NT2/D1 (cell line): Measurements from ENCODE around the gene SIX1.

Experiments
- DNase-seq: peaks from one replicate; pipeline ENCODE4 v3.0.0-alpha.2; 2011; ENCODE audit warnings: low read depth, low spot score
- H3K27me3 ChIP-seq: 2 replicates; pipeline ENCODE4 v1.6.0; 2011; ENCODE audit warnings: mild to moderate bottlenecking; ENCODE audit not compliant: insufficient read length, insufficient read depth
- H3K36me3 ChIP-seq: 2 replicates; pipeline ENCODE4 v1.6.1; 2011; ENCODE audit warnings: mild to moderate bottlenecking, low read length, mixed read lengths; ENCODE audit not compliant: insufficient read depth, insufficient read length
- H3K4me1 ChIP-seq: 2 replicates; pipeline ENCODE4 v1.5.1; 2011; ENCODE audit not compliant: insufficient read depth, insufficient read length
- H3K4me3 ChIP-seq: 2 replicates; pipeline ENCODE4 v1.5.1; 2011; ENCODE audit warnings: low read depth; ENCODE audit not compliant: insufficient read length
- H3K9ac ChIP-seq: 2 replicates; pipeline ENCODE4 v1.6.0; 2011; ENCODE audit warnings: low read depth; ENCODE audit not compliant: insufficient read length
- H3K9me3 ChIP-seq: 2 replicates; pipeline ENCODE4 v1.5.1; 2011; ENCODE audit warnings: mild to moderate bottlenecking, low read length; ENCODE audit not compliant: insufficient read depth
- SUZ12 ChIP-seq: IDR thresholded peaks from 2 replicates; pipeline ENCODE4 v1.6.1; 2011; ENCODE audit not compliant: insufficient read length, insufficient read depth; ENCODE audit errors: extremely low read depth
- YY1 ChIP-seq: IDR thresholded peaks from 2 replicates; pipeline ENCODE4 v1.6.1; 2011; ENCODE audit not compliant: insufficient read length, insufficient read depth
- ZNF274 ChIP-seq: IDR thresholded peaks from 2 replicates; pipeline ENCODE4 v1.6.1; 2011; ENCODE audit warnings: mild to moderate bottlenecking, low read depth, low read length

Gene SIX1

DNA sequence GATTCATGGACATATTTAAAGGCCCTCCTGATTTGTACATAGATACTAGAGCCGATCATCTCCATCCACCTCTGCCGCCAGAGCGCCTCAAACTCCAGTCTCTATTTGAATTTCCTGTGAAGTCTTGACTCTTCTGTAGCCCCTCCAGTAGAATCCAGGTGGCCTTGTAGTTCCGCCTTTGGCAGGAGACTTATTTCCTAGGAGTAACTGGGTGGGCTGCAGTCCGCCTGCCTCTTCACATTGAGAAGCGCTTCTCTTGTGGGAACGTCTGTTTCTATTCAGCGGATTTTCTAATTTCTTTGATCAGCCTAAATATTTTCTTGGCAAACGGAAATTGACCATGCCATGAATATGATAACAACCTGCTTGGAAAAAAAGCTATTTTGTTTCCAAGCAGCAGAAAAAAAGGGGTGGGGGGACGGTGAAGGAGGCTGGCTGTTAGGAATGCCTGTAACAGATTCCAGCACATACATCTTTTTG is 9.0 kb upstream of the SIX1 start:
- Histone ChIP-seq H3K4me3 (no peak overlapping the region), H3K9ac (no peak overlapping the region), H3K27me3 (peaks cover 75% of the 10 kb centered on the region), H3K9me3 (no peaks in the 10 kb centered on the region), H3K36me3 (no peaks in the 10 kb centered on the region), H3K4me1 (no peaks in the 10 kb centered on the region)
- TF ChIP-seq YY1 (no peak), ZNF274 (no peak), SUZ12 (no peak)
- no peak for DNase-seq

DNA sequence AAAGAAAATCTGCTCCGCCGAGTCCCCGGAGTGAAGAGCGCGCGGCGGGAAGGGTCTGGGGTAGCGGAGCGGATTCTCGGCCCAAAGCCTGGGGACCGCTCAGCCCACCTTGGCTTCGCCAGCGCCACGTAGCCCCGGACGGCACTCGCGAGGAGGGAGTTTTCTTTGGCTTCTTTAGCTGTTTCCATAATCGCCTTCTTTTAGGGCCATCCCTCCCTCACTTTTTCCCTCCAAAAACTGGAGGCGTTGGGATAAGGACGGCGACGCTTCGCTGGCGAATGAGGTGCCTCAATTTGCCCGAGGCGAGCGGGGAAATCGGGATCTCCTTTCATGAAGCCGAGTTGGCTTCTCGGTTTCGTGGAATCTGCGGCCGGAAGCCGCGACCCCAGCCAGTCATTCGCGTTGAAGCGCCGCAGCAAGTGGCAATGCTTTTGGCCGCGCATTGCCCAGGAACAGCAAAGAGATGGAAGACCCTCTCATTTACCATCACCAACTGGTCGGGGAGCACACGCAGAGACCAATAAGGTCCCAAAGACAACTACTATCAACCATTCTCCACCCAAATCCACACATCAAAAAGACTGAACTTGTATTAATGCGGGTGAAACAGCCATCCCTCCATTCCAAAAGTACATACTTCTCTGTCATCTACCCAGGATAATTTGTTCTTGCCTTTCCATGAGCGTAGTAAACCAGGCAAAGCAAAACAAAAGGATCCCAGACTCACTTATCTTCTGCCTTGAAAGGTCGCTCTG is 8.4 kb upstream of the SIX1 start:
- peaks cover 81% of the 10 kb centered on the region for H3K27me3 ChIP-seq
- TF ChIP-seq ZNF274 (no peak), SUZ12 (no peak), YY1 (no peak)
- peak overlapping the region; percentile 52 for H3K9ac ChIP-seq
- DNase-seq = no peak
- no peaks in the 10 kb centered on the region for H3K36me3 ChIP-seq
- peaks cover 1% of the 10 kb centered on the region for H3K4me1 ChIP-seq
- H3K9me3 ChIP-seq = no peaks in the 10 kb centered on the region
- peak overlapping the region; percentile 47 for H3K4me3 ChIP-seq

DNA sequence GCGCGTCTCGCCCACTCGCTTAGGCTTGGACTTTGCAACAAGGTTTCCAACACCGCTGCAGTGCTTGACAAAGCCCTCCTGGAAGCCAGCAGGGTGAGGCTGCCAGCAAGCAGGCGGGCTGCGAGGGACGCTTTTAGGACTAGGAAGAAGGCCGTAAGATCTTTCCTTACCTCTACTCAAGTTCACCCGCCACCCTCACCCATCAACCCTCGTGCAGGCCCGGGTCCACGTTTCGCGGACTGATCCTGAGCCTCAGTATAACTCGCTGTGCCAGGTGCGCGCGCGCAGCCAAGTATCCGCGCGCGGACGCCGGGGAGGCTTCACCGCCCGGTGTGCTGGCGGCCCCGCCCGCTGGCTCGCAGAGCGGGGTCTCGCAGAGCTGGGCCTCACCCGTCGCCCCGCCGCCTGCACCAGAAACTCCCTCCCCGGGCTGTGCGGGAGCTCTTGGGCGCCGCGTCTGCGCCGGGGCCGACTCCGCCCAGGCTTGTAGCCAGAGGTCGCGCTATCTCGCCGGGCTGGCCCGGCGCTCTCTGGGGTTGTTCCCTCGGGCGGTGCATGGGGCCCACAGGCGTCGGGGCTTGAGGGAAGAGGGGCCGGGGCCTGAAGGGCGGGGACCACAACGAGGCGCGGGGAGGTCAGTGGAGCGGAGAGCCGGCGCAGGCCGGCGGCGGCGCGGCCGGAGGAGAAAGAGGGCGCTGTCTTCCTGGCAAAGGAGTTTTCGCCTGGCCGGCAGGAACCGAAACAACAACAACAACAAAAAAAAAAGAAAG is 7.6 kb upstream of the SIX1 start:
- Histone ChIP-seq H3K4me1 (peaks cover 3% of the 10 kb centered on the region), H3K4me3 (peak overlapping the region; percentile 47), H3K9me3 (no peaks in the 10 kb centered on the region), H3K36me3 (no peaks in the 10 kb centered on the region), H3K27me3 (peaks cover 88% of the 10 kb centered on the region), H3K9ac (peak overlapping the region; percentile 52)
- no peak for TF ChIP-seq SUZ12
- TF ChIP-seq ZNF274 = no peak
- no peak for TF ChIP-seq YY1
- DNase-seq = no peak

DNA sequence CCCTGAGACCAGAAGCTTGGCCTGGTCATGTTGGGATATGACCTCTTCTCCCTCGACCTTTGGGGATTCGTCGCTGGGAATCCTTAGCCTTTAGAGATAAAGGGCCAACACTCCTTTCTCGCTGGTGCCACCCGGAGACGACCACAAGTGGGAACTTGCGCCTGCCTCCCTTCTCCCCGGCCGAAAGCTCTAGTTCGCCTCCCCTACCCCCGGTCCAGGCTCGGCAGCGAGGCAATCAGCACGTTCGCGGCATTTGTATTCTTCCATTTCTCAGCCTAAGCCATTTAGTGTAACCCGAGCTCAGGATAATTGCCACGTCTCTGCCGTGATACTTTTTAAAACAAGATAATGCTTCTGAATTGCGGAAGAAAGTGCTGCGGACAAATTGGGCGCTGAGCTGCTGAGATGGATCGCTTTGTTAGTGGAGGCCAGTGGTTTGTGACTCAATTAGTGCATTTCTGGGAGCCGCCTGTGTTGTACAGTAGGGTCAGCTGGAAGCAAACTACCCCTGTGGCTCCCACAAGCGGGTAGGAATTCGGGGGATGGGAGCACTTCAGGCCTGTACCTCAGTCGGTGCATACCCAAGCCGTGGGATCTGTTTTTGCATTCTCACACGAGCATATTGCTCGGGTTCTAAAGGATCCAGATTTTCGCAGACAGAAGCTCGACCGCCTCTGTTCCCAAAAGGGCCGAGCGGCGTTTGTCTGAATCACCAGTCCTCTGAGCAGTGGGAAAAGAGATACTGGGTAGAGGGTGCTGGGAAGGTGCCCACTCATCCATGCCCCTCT is 6.8 kb upstream of the SIX1 start:
- Histone ChIP-seq H3K4me3 (peak overlapping the region; percentile 47), H3K4me1 (peaks cover 3% of the 10 kb centered on the region)

DNA sequence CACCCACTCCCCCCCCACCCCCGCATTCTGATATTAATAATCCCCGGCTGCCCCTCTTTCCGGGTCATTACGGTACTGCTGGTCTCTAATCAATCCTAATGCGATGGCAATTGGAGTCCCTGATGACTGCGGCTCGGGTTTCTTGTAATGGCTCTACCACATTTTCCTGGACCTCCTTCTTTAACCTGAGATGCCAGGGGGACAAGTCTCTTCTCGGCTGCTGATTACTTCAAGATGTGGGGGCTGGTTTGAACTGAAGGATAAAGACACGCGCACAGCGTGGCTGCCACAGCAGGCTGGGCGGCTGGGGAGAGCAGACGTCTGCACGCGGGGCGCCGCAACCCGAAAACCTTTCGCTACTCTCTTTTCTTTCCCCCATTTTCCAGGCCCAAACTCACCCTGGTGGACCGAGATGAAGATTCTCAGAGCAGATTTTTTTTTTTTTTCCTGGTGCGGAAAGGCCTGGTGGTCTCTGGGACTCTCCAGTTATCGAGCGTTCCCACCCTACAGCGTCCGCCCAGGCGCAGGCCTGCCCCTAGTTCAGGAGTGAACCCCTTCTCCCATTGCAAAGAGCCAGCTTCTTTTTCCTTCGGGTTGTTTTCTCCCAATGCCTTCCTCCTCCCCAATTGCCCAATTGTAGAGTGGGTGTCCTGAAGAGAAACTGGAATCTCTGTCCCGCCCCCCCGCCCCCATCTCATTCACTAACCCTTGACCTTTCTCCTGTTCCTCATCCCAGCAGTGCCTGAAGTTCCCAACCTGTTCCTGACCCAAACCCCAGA is 6.0 kb upstream of the SIX1 start:
- TF ChIP-seq YY1 = no peak
- no peak for TF ChIP-seq SUZ12
- TF ChIP-seq ZNF274 = no peak
- H3K4me3 ChIP-seq = peak overlapping the region; percentile 18
- no peak overlapping the region for H3K9ac ChIP-seq
- H3K9me3 ChIP-seq = no peaks in the 10 kb centered on the region
- peaks cover 99% of the 10 kb centered on the region for H3K27me3 ChIP-seq
- H3K4me1 ChIP-seq = peaks cover 3% of the 10 kb centered on the region
- DNase-seq = no peak
- H3K36me3 ChIP-seq = no peaks in the 10 kb centered on the region

More for the DNA sequence above, 6.8 kb upstream of the SIX1 start:
- Histone ChIP-seq H3K9ac (peak overlapping the region; percentile 52), H3K27me3 (peaks cover 96% of the 10 kb centered on the region), H3K36me3 (no peaks in the 10 kb centered on the region), H3K9me3 (no peaks in the 10 kb centered on the region)
- TF ChIP-seq YY1 = no peak
- TF ChIP-seq ZNF274 = no peak
- TF ChIP-seq SUZ12 = no peak
- DNase-seq = no peak

DNA sequence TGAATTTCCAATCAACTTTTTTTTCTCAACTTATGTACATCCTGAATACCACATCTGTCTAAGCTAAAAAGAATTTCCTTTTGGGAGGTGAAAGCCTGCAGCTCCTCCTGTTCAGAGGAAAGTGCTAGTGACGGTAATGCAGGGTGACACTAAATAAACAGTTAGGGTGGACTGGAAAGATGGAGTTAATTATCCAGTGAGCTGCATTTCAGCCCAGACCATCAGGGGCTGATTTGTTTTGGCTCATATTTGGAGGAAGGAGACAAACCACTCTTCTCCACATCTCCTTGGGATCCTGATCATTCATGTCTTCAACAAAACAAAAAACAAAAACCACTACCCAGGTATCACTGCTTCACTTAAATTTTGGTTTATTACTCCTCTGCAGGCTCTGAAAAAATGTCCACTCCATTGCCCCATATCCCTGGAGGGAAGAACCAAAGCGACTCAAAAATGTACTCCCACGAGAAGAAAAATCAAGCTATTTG is 5.1 kb upstream of the SIX1 start:
- Histone ChIP-seq H3K27me3 (peaks cover 99% of the 10 kb centered on the region), H3K4me3 (no peak overlapping the region)

More for the DNA sequence above, 5.1 kb upstream of the SIX1 start:
- no peak for TF ChIP-seq SUZ12
- Histone ChIP-seq H3K4me1 (peaks cover 3% of the 10 kb centered on the region), H3K36me3 (no peaks in the 10 kb centered on the region), H3K9me3 (no peaks in the 10 kb centered on the region), H3K9ac (no peak overlapping the region)
- no peak for DNase-seq
